HepG2 (cell line): ENCODE data around the gene CTNND2. TPM values are rescaled to one million over a fixed set of nuclear protein-coding genes. Genes with fewer than 3 reads are reported as not detected.

Source experiments
- ATAC-seq: fragments of 200-7000 bp; cut with Tn5 transposase; 3 replicates; pipeline ENCODE4 v1.9.1; 2020; ENCODE audit warnings: mild to moderate bottlenecking, moderate library complexity
- BruUV-seq: library from RNA; stranded (reverse); fragments of 400-500 nt; replicated peaks from 2 replicates; lab custom pipeline; 2021; lab: Mats Ljungman, UMichigan
- CTCF ChIA-PET: fragments of 300-600 bp; formaldehyde crosslinking; extraction: SDS; loops from one replicate; lab custom pipeline; 2021; ENCODE audit warnings: low total read pairs, inconsistent platforms, low intra/inter-chr PET ratio; lab: Yijun Ruan, JAX
- POLR2A ChIA-PET: fragments of 350-600 bp; sonication (Branson Sonifier 250); formaldehyde crosslinking; loops from one replicate; lab custom pipeline; 2020; ENCODE audit warnings: antibody characterized with exemption, inconsistent platforms; lab: Yijun Ruan, JAX
- DNase-seq: peaks from one replicate; pipeline ENCODE4 v3.0.0-alpha.2; 2015; ENCODE audit warnings: low spot score
- FAIRE-seq: peaks from 3 replicates; lab custom pipeline; 2011; peaks lifted over from hg19 to GRCh38; lab: Jason Lieb, UNC
- H2AFZ ChIP-seq: one replicate; pipeline ENCODE4 v1.6.1; 2011; ENCODE audit warnings: low read length, inconsistent platforms
- H3K27ac ChIP-seq: fragments of 300-600 bp; 3 replicates; pipeline ENCODE4 v1.8.0; 2011; ENCODE audit warnings: mixed run types, mild to moderate bottlenecking, mixed read lengths, low read length, inconsistent platforms; ENCODE audit not compliant: insufficient read depth; ENCODE audit errors: extremely low read length
- H3K27me3 ChIP-seq, 2 experiments: fragments of 200-600 bp in 1 of 2; 2 replicates in 1 of 2; 3 replicates in 1 of 2; pipeline versions ENCODE4 v1.6.0 to v1.8.0; 2011; ENCODE audit warnings: low read length in 2 of 2, mild to moderate bottlenecking in 2 of 2, moderate library complexity in 2 of 2, inconsistent platforms in 1 of 2; ENCODE audit not compliant: insufficient read depth in 2 of 2, control insufficient read depth in 1 of 2
- H3K36me3 ChIP-seq, 2 experiments: fragments of 200-600 bp in 1 of 2; replicated peaks in 1 of 2; 2 replicates in 1 of 2; 3 replicates in 1 of 2; pipeline versions ENCODE4 v1.5.1 to v1.8.0; 2011; ENCODE audit warnings: low read length in 2 of 2, inconsistent platforms in 1 of 2; ENCODE audit not compliant: insufficient read depth in 2 of 2, control insufficient read depth in 1 of 2
- H3K4me1 ChIP-seq: 2 replicates; pipeline ENCODE4 v1.5.1; 2012; ENCODE audit warnings: low read length, inconsistent platforms; ENCODE audit not compliant: insufficient read depth
- H3K4me2 ChIP-seq: 2 replicates; pipeline ENCODE4 v1.6.0; 2011; ENCODE audit warnings: low read depth, low read length, inconsistent platforms
- H3K4me3 ChIP-seq, 3 experiments: fragments of 200-600 bp in 1 of 3; sonication (generic), shearing (Covaris generic) in 1 of 3; replicated peaks in 1 of 3; 2 replicates each; pipeline ENCODE4 v1.5.1; 2011 to 2016; ENCODE audit warnings: low read length in 3 of 3, inconsistent platforms in 2 of 3, low read depth in 2 of 3, mild to moderate bottlenecking in 2 of 3, control low read depth in 1 of 3, mixed read lengths in 1 of 3; ENCODE audit not compliant: insufficient read depth in 1 of 3
- H3K79me2 ChIP-seq: one replicate; pipeline ENCODE4 v1.6.1; 2011; ENCODE audit warnings: low read length, inconsistent platforms; ENCODE audit not compliant: insufficient read depth
- H3K9ac ChIP-seq: 2 replicates; pipeline ENCODE4 v1.6.0; 2011; ENCODE audit warnings: mild to moderate bottlenecking, low read depth, low read length, inconsistent platforms; ENCODE audit not compliant: insufficient read depth
- H3K9me3 ChIP-seq: 2 replicates; pipeline ENCODE4 v1.5.1; 2012; ENCODE audit warnings: mild to moderate bottlenecking, low read length
- H4K20me1 ChIP-seq: 2 replicates; pipeline ENCODE4 v1.6.0; 2011; ENCODE audit warnings: inconsistent platforms, mild to moderate bottlenecking, low read length, moderate library complexity; ENCODE audit not compliant: insufficient read depth
- SCMH1 ChIP-seq: sonication (generic); formaldehyde crosslinking; IDR thresholded peaks from 2 replicates; pipeline ENCODE4 v1.9.0; 2021; ENCODE audit warnings: missing genetic modification reagents, mild to moderate bottlenecking, borderline replicate concordance
- SMAD3 ChIP-seq: sonication (generic); formaldehyde crosslinking; IDR thresholded peaks from 2 replicates; pipeline ENCODE4 v1.4.0; 2020; ENCODE audit warnings: missing genetic modification reagents
- TBX3 ChIP-seq: fragments of 450-650 bp; IDR thresholded peaks from 2 replicates; pipeline ENCODE4 v1.6.1; 2017; ENCODE audit warnings: antibody characterized with exemption, mild to moderate bottlenecking, inconsistent platforms, borderline replicate concordance
- ZBTB1 ChIP-seq: sonication (generic); formaldehyde crosslinking; IDR thresholded peaks from 2 replicates; pipeline ENCODE4 v1.4.0; 2020; ENCODE audit warnings: missing genetic modification reagents, borderline replicate concordance
- ZNF737 ChIP-seq: sonication (generic); formaldehyde crosslinking; IDR thresholded peaks from 2 replicates; pipeline ENCODE4 v1.5.0; 2020; ENCODE audit warnings: missing genetic modification reagents, mild to moderate bottlenecking, borderline replicate concordance
- in situ Hi-C: cut with HindIII; loops from 2 replicates; pipeline ENCODE4 v1.10.0; 2017; ENCODE audit warnings: low pct_unique_long_range_greater_than_20kb; ENCODE audit not compliant: extremely low pct_ligation_motif_present
- intact Hi-C: fragments of 100-400 bp; cut with micrococcal nuclease; formaldehyde crosslinking; loops from one replicate; pipeline ENCODE4 v1.10.0; 2022; ENCODE audit not compliant: unreplicated experiment
- polyA plus RNA-seq, 8 experiments: library from polyadenylated mRNA; depleted of rRNA in 3 of 8; stranded (reverse) in 7 of 8; unstranded in 1 of 8; fragments of >200 nt; fragmentation: Illumina TruSeq in 4 of 8; extraction: Trizol in 4 of 8; gene quantifications; 2 replicates each; pipeline versions ENCODE4 v1.2.1 to v1.2.3, GENCODE V29; 2011 to 2016; ENCODE audit warnings: low read depth in 4 of 8, missing spikeins in 1 of 8, mixed read lengths in 1 of 8; ENCODE audit not compliant: insufficient read depth in 1 of 8
- total RNA-seq, 5 experiments: library from RNA; depleted of rRNA; stranded (reverse); fragments of >200 nt; fragmentation: Illumina TruSeq; extraction: Trizol; gene quantifications; 2 replicates each; pipeline ENCODE4 v1.2.3, GENCODE V29; 2016; ENCODE audit warnings: low read depth in 1 of 5
- TF ChIP-seq, protein P1 (sequence below), 2 experiments: IDR thresholded peaks; 2 replicates each; pipeline ENCODE4 v1.6.1; 2011 to 2012; ENCODE audit warnings: low read length in 2 of 2, borderline replicate concordance in 1 of 2, low read depth in 1 of 2, mild to moderate bottlenecking in 1 of 2, moderate library complexity in 1 of 2

The CTNND2 gene
- total and polyA plus RNA-seq, 2 of the 13 experiments (the other 11 are each of a cell fraction or from before 2014, with no cell fraction given) = not detected

GRCh38 chr5:11946317-11946716 is 42.1 kb upstream of the CTNND2 start:
- intact Hi-C loops = no loop called here
- Histone ChIP-seq H2AFZ (no peak overlapping the region), H3K4me3 (no peak overlapping the region), H4K20me1 (no peaks in the 10 kb centered on the region), H3K79me2 (no peaks in the 10 kb centered on the region), H3K9ac (no peak overlapping the region), H3K36me3 (no peaks in the 10 kb centered on the region), H3K9me3 (peaks cover 2% of the 10 kb centered on the region; the same call in 1 of the 2 replicates), H3K4me1 (no peaks in the 10 kb centered on the region), H3K4me2 (no peak overlapping the region), H3K27ac (no peak overlapping the region), H3K27me3 (no peaks in the 10 kb centered on the region)
- in situ Hi-C loops = no loop called here
- FAIRE-seq (no peak), ATAC-seq (no peak), DNase-seq (no peak)
- ChIA-PET POLR2A (no interaction called here), CTCF (no interaction called here)
- no peak for TF ChIP-seq ZBTB1 (CRISPR knock-in tag)
- no peak for TF ChIP-seq TBX3
- TF ChIP-seq, protein P1, sequence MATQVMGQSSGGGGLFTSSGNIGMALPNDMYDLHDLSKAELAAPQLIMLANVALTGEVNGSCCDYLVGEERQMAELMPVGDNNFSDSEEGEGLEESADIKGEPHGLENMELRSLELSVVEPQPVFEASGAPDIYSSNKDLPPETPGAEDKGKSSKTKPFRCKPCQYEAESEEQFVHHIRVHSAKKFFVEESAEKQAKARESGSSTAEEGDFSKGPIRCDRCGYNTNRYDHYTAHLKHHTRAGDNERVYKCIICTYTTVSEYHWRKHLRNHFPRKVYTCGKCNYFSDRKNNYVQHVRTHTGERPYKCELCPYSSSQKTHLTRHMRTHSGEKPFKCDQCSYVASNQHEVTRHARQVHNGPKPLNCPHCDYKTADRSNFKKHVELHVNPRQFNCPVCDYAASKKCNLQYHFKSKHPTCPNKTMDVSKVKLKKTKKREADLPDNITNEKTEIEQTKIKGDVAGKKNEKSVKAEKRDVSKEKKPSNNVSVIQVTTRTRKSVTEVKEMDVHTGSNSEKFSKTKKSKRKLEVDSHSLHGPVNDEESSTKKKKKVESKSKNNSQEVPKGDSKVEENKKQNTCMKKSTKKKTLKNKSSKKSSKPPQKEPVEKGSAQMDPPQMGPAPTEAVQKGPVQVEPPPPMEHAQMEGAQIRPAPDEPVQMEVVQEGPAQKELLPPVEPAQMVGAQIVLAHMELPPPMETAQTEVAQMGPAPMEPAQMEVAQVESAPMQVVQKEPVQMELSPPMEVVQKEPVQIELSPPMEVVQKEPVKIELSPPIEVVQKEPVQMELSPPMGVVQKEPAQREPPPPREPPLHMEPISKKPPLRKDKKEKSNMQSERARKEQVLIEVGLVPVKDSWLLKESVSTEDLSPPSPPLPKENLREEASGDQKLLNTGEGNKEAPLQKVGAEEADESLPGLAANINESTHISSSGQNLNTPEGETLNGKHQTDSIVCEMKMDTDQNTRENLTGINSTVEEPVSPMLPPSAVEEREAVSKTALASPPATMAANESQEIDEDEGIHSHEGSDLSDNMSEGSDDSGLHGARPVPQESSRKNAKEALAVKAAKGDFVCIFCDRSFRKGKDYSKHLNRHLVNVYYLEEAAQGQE (IDR thresholded peaks at IDR 0.05; ENCODE audit: borderline replicate concordance in 1 of 2, low read depth in 1 of 2, low read length in 2 of 2) = no peak
- TF ChIP-seq ZNF737 = no peak
- no peak for TF ChIP-seq SMAD3 (CRISPR knock-in tag)
- no peak for TF ChIP-seq SCMH1 (CRISPR knock-in tag)
- no TSS peak for BruUV-seq
